Mesothelial cell of epicardium (in vitro differentiated cells): ENCODE data around the gene CCBE1. TPM values are rescaled to one million over a fixed set of nuclear protein-coding genes. Genes with fewer than 3 reads are reported as not detected.

Source experiments
- DNase-seq, 2 experiments: peaks; one replicate each; pipeline ENCODE4 v3.0.0; 2021; ENCODE audit warnings: low spot score in 2 of 2; ENCODE audit not compliant: unreplicated experiment in 2 of 2
- H3K27ac Mint-ChIP-seq: 2 replicates; pipeline ENCODE4 v1.8.0; 2021; ENCODE audit warnings: mixed read lengths
- H3K27me3 Mint-ChIP-seq: 2 replicates; pipeline ENCODE4 v1.8.0; 2021; ENCODE audit warnings: low read depth, mixed read lengths
- H3K36me3 Mint-ChIP-seq: 2 replicates; pipeline ENCODE4 v1.8.0; 2021; ENCODE audit warnings: mixed read lengths
- H3K4me1 Mint-ChIP-seq: 2 replicates; pipeline ENCODE4 v1.8.0; 2021; ENCODE audit warnings: mixed read lengths
- H3K4me3 Mint-ChIP-seq: 2 replicates; pipeline ENCODE4 v1.8.0; 2021; ENCODE audit warnings: mild to moderate bottlenecking, moderate library complexity, mixed read lengths
- H3K9me3 Mint-ChIP-seq: 2 replicates; pipeline ENCODE4 v1.8.0; 2021; ENCODE audit warnings: mixed read lengths
- total RNA-seq: library from RNA; stranded (reverse); gene quantifications from 3 replicates; pipeline ENCODE4 v1.2.1, GENCODE V29; 2021
- TF ChIP-seq, protein P1 (sequence below): fragments of 200-600 bp; sonication (generic); IDR thresholded peaks from one replicate; pipeline ENCODE4 v1.5.0; 2021; ENCODE audit warnings: antibody characterized with exemption; ENCODE audit not compliant: unreplicated experiment

The CCBE1 gene
- total RNA-seq, 1 donor from 2014 or later, result 71.1 TPM

DNA sequence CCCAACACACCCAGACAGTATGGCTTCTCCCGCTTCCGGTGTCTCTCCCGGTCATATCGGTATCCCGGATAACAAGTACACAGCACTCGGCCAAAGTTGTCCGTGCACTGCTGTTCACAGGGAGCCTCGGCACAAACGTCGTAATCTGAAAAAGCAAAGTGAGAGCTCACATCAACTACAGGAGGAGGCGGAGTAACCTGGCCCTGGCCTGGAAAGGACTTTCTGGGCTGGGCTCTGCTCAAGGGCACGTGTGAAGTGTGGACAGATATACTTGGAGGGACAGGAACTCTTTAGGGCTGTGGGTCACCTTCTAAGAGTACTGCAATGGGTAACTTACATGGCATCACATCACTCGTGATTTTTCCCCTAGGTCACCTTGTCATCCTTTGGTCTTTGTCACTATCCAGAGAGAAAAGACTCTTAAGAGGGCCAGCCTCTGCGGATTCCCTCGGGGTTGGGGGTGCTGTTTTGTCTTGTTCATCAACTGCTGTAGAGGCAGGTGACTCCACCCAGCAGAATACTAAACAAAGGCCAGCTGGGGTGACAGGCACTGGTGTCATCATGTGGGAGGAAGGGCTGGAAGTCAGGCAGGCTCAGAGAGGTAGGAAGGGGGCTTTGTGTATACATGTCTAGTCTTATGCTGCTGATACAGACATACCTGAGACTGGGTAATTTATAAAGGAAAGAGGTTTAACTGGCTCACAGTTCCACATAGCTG, 227.6 kb downstream of the CCBE1 start:
- Mint-ChIP-seq H3K4me1 (peaks cover 16% of the 10 kb centered on the region), H3K27ac (peak overlapping the region; percentile 26), H3K9me3 (peaks cover 11% of the 10 kb centered on the region), H3K4me3 (no peak overlapping the region), H3K27me3 (peaks cover 44% of the 10 kb centered on the region), H3K36me3 (peaks cover 22% of the 10 kb centered on the region)
- TF ChIP-seq, protein P1, sequence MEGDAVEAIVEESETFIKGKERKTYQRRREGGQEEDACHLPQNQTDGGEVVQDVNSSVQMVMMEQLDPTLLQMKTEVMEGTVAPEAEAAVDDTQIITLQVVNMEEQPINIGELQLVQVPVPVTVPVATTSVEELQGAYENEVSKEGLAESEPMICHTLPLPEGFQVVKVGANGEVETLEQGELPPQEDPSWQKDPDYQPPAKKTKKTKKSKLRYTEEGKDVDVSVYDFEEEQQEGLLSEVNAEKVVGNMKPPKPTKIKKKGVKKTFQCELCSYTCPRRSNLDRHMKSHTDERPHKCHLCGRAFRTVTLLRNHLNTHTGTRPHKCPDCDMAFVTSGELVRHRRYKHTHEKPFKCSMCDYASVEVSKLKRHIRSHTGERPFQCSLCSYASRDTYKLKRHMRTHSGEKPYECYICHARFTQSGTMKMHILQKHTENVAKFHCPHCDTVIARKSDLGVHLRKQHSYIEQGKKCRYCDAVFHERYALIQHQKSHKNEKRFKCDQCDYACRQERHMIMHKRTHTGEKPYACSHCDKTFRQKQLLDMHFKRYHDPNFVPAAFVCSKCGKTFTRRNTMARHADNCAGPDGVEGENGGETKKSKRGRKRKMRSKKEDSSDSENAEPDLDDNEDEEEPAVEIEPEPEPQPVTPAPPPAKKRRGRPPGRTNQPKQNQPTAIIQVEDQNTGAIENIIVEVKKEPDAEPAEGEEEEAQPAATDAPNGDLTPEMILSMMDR, result no peak
- DNase-seq, result no peak

DNA sequence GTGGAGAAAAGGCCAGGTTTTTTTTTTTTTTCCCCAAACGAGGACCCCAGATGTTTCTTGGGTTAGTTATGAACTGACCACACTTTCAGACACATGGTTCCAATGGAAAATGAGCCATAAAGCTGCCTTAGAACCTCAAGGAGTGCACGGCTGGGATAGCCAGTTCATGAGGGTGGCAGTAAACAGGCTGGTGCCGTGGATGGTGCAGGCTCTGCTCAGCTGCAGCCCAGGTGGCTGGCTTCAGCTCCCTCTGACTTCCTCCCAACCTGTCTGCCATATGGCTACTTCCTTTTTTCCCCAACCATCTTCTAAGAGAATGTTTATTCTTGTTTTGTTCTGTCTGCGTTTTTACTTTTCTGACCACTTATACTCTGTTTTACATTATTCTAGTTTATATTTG, 228.4 kb downstream of the CCBE1 start:
- no peak for DNase-seq
- Mint-ChIP-seq H3K4me3 (no peak overlapping the region), H3K27me3 (peaks cover 42% of the 10 kb centered on the region), H3K27ac (no peak overlapping the region), H3K9me3 (peaks cover 5% of the 10 kb centered on the region), H3K36me3 (peaks cover 17% of the 10 kb centered on the region), H3K4me1 (peaks cover 16% of the 10 kb centered on the region)
- TF ChIP-seq, protein P1, result no peak

DNA sequence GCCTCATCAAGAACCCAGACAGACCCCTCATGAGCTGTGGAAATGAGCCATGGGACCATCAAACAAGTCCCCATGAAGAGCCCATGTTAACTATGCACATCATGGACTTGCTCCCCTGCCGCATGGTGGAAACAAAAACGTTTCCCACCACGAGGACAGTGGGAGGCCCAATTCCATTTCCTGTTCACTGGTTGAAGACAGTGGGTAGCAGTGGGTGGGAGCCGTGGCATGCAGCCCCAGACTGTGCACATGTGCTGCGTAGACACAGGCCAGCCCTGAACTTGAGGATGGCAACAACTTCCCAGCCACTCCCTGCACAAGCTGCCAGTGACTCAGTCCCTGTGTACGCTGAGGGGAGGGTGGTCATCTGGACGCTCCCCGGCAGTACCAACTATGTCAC, 229.7 kb downstream of the CCBE1 start:
- Mint-ChIP-seq H3K27ac (no peak overlapping the region), H3K9me3 (no peaks in the 10 kb centered on the region), H3K27me3 (peaks cover 37% of the 10 kb centered on the region), H3K4me3 (no peak overlapping the region), H3K36me3 (peaks cover 15% of the 10 kb centered on the region), H3K4me1 (peaks cover 16% of the 10 kb centered on the region)
- TF ChIP-seq, protein P1, result no peak
- DNase-seq, result no peak

DNA sequence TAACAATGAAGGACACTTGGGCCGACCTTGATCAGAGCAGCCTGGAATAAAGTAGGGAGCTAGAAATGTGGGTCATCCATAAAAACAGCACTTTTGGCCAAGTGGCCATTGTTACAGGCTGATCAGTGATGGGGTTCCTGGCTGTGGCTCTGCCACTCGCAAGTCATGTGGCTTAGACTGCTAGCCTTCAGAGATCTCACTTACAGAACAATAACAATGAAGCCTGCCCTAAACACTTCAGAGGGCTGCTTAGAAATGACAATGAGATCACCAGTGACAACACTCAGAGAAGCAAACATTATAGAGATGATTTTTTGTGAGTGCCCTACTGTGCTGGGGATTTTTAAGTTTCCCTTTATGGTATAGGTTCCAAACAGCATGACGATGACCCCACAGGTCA, 230.2 kb downstream of the CCBE1 start:
- Mint-ChIP-seq H3K4me3 (no peak overlapping the region), H3K27ac (no peak overlapping the region), H3K36me3 (peaks cover 15% of the 10 kb centered on the region), H3K4me1 (peaks cover 16% of the 10 kb centered on the region), H3K9me3 (no peaks in the 10 kb centered on the region), H3K27me3 (peaks cover 32% of the 10 kb centered on the region)
- TF ChIP-seq, protein P1, result no peak
- DNase-seq, result no peak

DNA sequence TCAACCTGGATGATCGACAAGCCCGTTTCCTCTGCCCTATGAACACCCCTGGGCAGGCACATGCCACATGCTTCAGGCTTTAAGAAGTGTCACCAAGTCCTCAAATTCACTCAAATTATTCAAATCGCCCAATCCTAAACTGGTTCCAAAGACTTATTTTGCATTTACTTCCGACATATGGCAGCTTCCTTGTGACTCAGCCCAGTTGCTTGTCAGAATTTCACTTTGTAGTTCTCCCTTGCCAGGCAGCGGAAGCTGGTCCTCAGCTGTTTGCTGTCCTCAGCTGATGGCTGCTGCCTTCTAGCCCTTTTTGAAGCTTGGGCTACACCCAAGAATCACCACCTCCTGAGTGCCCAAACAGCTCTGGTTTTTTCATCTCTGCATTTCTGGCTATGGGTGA, 232.7 kb downstream of the CCBE1 start:
- H3K9me3 Mint-ChIP-seq, result no peaks in the 10 kb centered on the region
- peaks cover 17% of the 10 kb centered on the region for H3K36me3 Mint-ChIP-seq
- peaks cover 29% of the 10 kb centered on the region for H3K27me3 Mint-ChIP-seq
- H3K27ac Mint-ChIP-seq, result no peak overlapping the region
- TF ChIP-seq, protein P1, result no peak
- H3K4me3 Mint-ChIP-seq, result no peak overlapping the region
- peaks cover 18% of the 10 kb centered on the region for H3K4me1 Mint-ChIP-seq
- DNase-seq, result no peak
